Lower lobe of right lung (tissue), 2 donors: ENCODE data around the gene CCDC185. TPM values are rescaled to one million over a fixed set of nuclear protein-coding genes. Genes with fewer than 3 reads are reported as not detected.

Experiments
- ATAC-seq, 2 donors: fragments of 200-7000 bp; cut with Tn5 transposase; one replicate each; pipeline ENCODE4 v1.9.1; 2020 to 2022; ENCODE audit warnings: mild to moderate bottlenecking in 2 of 2, moderate library complexity in 2 of 2
- DNase-seq: peaks from one replicate; pipeline ENCODE4 v3.0.0-alpha.2; 2020
- H3K27ac ChIP-seq: fragments of 200-600 bp; one replicate; pipeline ENCODE4 v1.8.0; 2022
- H3K27me3 ChIP-seq: fragments of 200-600 bp; one replicate; pipeline ENCODE4 v1.8.0; 2022; ENCODE audit warnings: low read depth
- H3K36me3 ChIP-seq: fragments of 200-600 bp; one replicate; pipeline ENCODE4 v1.8.0; 2022; ENCODE audit warnings: mild to moderate bottlenecking
- H3K4me1 ChIP-seq: fragments of 200-600 bp; one replicate; pipeline ENCODE4 v1.8.0; 2022
- H3K4me3 ChIP-seq: fragments of 200-600 bp; one replicate; pipeline ENCODE4 v1.8.0; 2022; ENCODE audit warnings: mild to moderate bottlenecking
- H3K9me3 ChIP-seq: fragments of 200-600 bp; one replicate; pipeline ENCODE4 v1.8.0; 2022
- CTCF ChIP-seq: fragments of 200-600 bp; IDR thresholded peaks from one replicate; pipeline ENCODE4 v1.8.0; 2022; ENCODE audit warnings: antibody characterized with exemption, mild to moderate bottlenecking
- intact Hi-C: fragments of 100-400 bp; cut with DNase I; formaldehyde crosslinking; loops from one replicate; pipeline ENCODE4 v1.11.0; 2022
- total RNA-seq: library from RNA; stranded (reverse); fragmentation: NEBNext Ultra II Directional; extraction: Animal tissue kit (Norgen Biotek cat#: 25700); gene quantifications from one replicate; pipeline ENCODE4 v1.2.1, GENCODE V29; 2021
- donor health status: DM: no; HTN: yes; CAD: no; lungs with severe emphysema.

Gene CCDC185
- total RNA-seq, 1 donor from 2014 or later, result not detected

GRCh38 chr1:223347583-223347982, 45.6 kb upstream of the CCDC185 start:
- no peak overlapping the region for H3K4me3 ChIP-seq
- H3K4me1 ChIP-seq, result no peaks in the 10 kb centered on the region
- no peak overlapping the region for H3K27ac ChIP-seq
- no peaks in the 10 kb centered on the region for H3K9me3 ChIP-seq
- peaks cover 8% of the 10 kb centered on the region for H3K27me3 ChIP-seq
- no peak for TF ChIP-seq CTCF
- DNase-seq (no peak), ATAC-seq (no peak)
- H3K36me3 ChIP-seq, result no peaks in the 10 kb centered on the region
- intact Hi-C loops, result no loop called here

- TF ChIP-seq CTCF, result no peak
- Histone ChIP-seq H3K4me3 (no peak overlapping the region), H3K4me1 (no peaks in the 10 kb centered on the region), H3K27ac (no peak overlapping the region), H3K36me3 (no peaks in the 10 kb centered on the region), H3K27me3 (peaks cover 8% of the 10 kb centered on the region), H3K9me3 (no peaks in the 10 kb centered on the region)
- ATAC-seq, result no peak
- intact Hi-C loops, result no loop called here
- DNase-seq, result no peak
These were observed 44.8 kb upstream of the CCDC185 start for GRCh38 chr1:223348439-223348838.

GRCh38 chr1:223349241-223349640, 44.0 kb upstream of the CCDC185 start:
- no peak overlapping the region for H3K27ac ChIP-seq
- DNase-seq, result no peak

GRCh38 chr1:223350361-223350908, 42.8 kb upstream of the CCDC185 start:
- no peak for TF ChIP-seq CTCF
- DNase-seq, result no peak
- H3K4me1 ChIP-seq, result no peaks in the 10 kb centered on the region
- H3K36me3 ChIP-seq, result no peaks in the 10 kb centered on the region
- H3K9me3 ChIP-seq, result no peaks in the 10 kb centered on the region
- H3K27ac ChIP-seq, result no peak overlapping the region
- intact Hi-C loops, result no loop called here
- ATAC-seq, result peak in 1 of 2 donors; percentile 28
- H3K27me3 ChIP-seq, result peaks cover 6% of the 10 kb centered on the region
- H3K4me3 ChIP-seq, result no peak overlapping the region

More at GRCh38 chr1:223349241-223349640, 44.0 kb upstream of the CCDC185 start:
- no peaks in the 10 kb centered on the region for H3K9me3 ChIP-seq
- H3K27me3 ChIP-seq, result peaks cover 8% of the 10 kb centered on the region
- intact Hi-C loops, result no loop called here
- no peaks in the 10 kb centered on the region for H3K36me3 ChIP-seq
- no peaks in the 10 kb centered on the region for H3K4me1 ChIP-seq
- H3K4me3 ChIP-seq, result no peak overlapping the region
- no peak for TF ChIP-seq CTCF
- ATAC-seq, result no peak

- Histone ChIP-seq H3K9me3 (no peaks in the 10 kb centered on the region), H3K27ac (no peak overlapping the region), H3K4me3 (no peak overlapping the region), H3K36me3 (no peaks in the 10 kb centered on the region), H3K27me3 (peaks cover 3% of the 10 kb centered on the region), H3K4me1 (no peaks in the 10 kb centered on the region)
- DNase-seq (no peak), ATAC-seq (no peak)
- TF ChIP-seq CTCF, result no peak
- intact Hi-C loops, result no loop called here
These were observed 40.3 kb upstream of the CCDC185 start for GRCh38 chr1:223352944-223353343.

GRCh38 chr1:223353939-223354338, 39.3 kb upstream of the CCDC185 start:
- intact Hi-C loops, result no loop called here
- Histone ChIP-seq H3K27ac (no peak overlapping the region), H3K27me3 (peaks cover 3% of the 10 kb centered on the region), H3K36me3 (no peaks in the 10 kb centered on the region), H3K9me3 (no peaks in the 10 kb centered on the region), H3K4me1 (no peaks in the 10 kb centered on the region), H3K4me3 (no peak overlapping the region)
- no peak for TF ChIP-seq CTCF
- ATAC-seq (no peak), DNase-seq (no peak)
